CD4-positive, alpha-beta T cell (primary cell): ENCODE measurements around the gene SCN8A. TPM values are rescaled to one million over a fixed set of nuclear protein-coding genes. Genes with fewer than 3 reads are reported as not detected.

ENCODE experiments used
- ATAC-seq: fragments of 200-7000 bp; cut with Tn5 transposase; one replicate; pipeline ENCODE4 v1.10.0; 2022; ENCODE audit warnings: mild to moderate bottlenecking; ENCODE audit not compliant: poor library complexity
- CTCF ChIA-PET: fragments of 350-600 bp; sonication (Branson Sonifier 250); formaldehyde crosslinking; loops from one replicate; lab custom pipeline; 2021; ENCODE audit warnings: antibody characterized with exemption, inconsistent platforms; lab: Charles Lee
- POLR2A ChIA-PET: fragments of 350-600 bp; sonication (Branson Sonifier 250); formaldehyde crosslinking; loops from one replicate; lab custom pipeline; 2021; ENCODE audit warnings: antibody characterized with exemption, inconsistent platforms; lab: Charles Lee
- DNase-seq, 14 experiments: peaks; one replicate each; pipeline ENCODE4 v3.0.0-alpha.2; 2013 to 2020; ENCODE audit warnings: mixed read lengths in 2 of 14
- H3K27ac ChIP-seq, 2 donors: one replicate each; pipeline versions ENCODE4 v1.5.1 to v1.7.0; 2013; ENCODE audit warnings: low read length in 2 of 2, low read depth in 1 of 2, mild to moderate bottlenecking in 1 of 2
- H3K27me3 ChIP-seq, 2 experiments: 1 replicate in 1 of 2; 2 replicates in 1 of 2; pipeline versions ENCODE4 v1.6.1 to v1.7.0; 2013; ENCODE audit warnings: low read length in 2 of 2, control low read depth in 1 of 2, mild to moderate bottlenecking in 1 of 2, moderate library complexity in 1 of 2; ENCODE audit not compliant: insufficient read depth in 2 of 2, control insufficient read depth in 1 of 2
- H3K36me3 ChIP-seq: one replicate; pipeline ENCODE4 v1.6.1; 2013; ENCODE audit warnings: low read length, control low read depth; ENCODE audit not compliant: insufficient read depth
- H3K4me1 ChIP-seq: one replicate; pipeline ENCODE4 v1.6.1; 2013; ENCODE audit warnings: low read length, control low read depth; ENCODE audit not compliant: insufficient read depth
- H3K4me3 ChIP-seq: one replicate; pipeline ENCODE4 v1.5.1; 2013; ENCODE audit warnings: mild to moderate bottlenecking, low read length, moderate library complexity
- H3K9me3 ChIP-seq, 2 experiments: 1 replicate in 1 of 2; 2 replicates in 1 of 2; pipeline versions ENCODE4 v1.6.1 to v1.7.0; 2013; ENCODE audit warnings: low read length in 2 of 2, mild to moderate bottlenecking in 2 of 2, control low read depth in 1 of 2, moderate library complexity in 1 of 2; ENCODE audit not compliant: control insufficient read depth in 1 of 2, insufficient read depth in 1 of 2
- H3K27ac Mint-ChIP-seq: one replicate; pipeline ENCODE4 v1.8.0; 2020; ENCODE audit warnings: mixed read lengths
- H3K27me3 Mint-ChIP-seq: one replicate; pipeline ENCODE4 v1.8.0; 2021; ENCODE audit warnings: mixed read lengths
- H3K36me3 Mint-ChIP-seq: one replicate; pipeline ENCODE4 v1.8.0; 2021; ENCODE audit warnings: low read depth, mixed read lengths
- H3K4me1 Mint-ChIP-seq: one replicate; pipeline ENCODE4 v1.8.0; 2021; ENCODE audit warnings: low read depth, mixed read lengths
- H3K4me3 Mint-ChIP-seq: one replicate; pipeline ENCODE4 v1.8.0; 2020; ENCODE audit warnings: mild to moderate bottlenecking, mixed read lengths
- H3K9me3 Mint-ChIP-seq: one replicate; pipeline ENCODE4 v1.8.0; 2020; ENCODE audit warnings: mixed read lengths
- intact Hi-C, 2 experiments: fragments of 100-400 bp; cut with DNase I in 1 of 2; cut with micrococcal nuclease in 1 of 2; formaldehyde crosslinking; loops; one replicate each; pipeline versions ENCODE4 v1.15.1 to v1.9.0; 2023 to 2025; cut with DNase I, micrococcal nuclease
- total RNA-seq, 174 experiments: library from RNA in 2 of 174; stranded (reverse) in 2 of 174; gene quantifications; one replicate each; pipeline ENCODE4 v1.2.3 and lab custom pipeline; 2021 to 2026
- TF ChIP-seq, protein P1 (sequence below): fragments of 200-600 bp; IDR thresholded peaks from one replicate; pipeline ENCODE4 v1.8.0; 2022; ENCODE audit warnings: antibody characterized with exemption, mild to moderate bottlenecking

SCN8A gene
- total RNA-seq, 2 experiments from 2014 or later: 0.14 to 0.36 TPM

DNA sequence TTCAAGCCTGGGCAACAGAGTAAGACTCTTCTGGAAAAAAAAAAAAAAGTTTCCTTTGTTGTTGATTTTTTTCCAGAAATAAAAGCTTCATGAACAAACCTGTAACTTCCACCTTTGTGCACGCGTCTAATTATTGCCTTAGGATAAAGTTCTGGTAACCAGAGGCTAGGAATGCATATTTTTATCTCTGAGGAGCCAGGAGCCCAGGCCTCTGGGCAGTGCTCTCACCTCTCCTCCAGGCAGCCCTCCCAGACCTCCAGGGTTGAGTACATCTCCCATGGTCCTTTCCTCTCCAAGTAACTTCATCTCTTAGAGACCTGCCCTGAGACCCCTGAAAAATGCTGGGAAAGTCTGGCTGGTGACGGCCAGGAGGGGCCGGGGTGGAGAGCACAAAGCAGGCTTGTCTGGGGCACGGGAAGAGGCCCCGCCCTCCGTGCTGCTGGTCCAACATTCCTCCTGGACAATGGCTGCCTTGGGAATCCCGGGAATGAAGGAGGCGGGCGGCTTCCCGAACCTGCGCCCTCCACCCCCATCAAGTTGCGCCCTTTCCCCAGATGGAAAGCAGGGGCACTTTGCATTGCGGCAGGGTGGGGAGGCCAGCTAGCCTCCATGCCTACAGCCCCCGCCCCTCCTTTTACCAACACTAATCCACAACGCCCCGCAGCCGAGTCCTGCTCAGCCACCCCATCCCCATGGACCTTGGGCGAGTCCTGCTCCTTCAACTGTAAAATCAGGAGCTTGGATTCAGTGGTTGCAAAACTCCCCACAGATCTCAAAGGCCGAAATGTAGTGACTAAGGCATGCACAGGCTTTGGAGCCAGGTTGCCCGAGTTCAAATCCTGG is 264.8 kb downstream of the SCN8A start:
- no peaks in the 10 kb centered on the region for H3K27me3 ChIP-seq
- TF ChIP-seq, protein P1, sequence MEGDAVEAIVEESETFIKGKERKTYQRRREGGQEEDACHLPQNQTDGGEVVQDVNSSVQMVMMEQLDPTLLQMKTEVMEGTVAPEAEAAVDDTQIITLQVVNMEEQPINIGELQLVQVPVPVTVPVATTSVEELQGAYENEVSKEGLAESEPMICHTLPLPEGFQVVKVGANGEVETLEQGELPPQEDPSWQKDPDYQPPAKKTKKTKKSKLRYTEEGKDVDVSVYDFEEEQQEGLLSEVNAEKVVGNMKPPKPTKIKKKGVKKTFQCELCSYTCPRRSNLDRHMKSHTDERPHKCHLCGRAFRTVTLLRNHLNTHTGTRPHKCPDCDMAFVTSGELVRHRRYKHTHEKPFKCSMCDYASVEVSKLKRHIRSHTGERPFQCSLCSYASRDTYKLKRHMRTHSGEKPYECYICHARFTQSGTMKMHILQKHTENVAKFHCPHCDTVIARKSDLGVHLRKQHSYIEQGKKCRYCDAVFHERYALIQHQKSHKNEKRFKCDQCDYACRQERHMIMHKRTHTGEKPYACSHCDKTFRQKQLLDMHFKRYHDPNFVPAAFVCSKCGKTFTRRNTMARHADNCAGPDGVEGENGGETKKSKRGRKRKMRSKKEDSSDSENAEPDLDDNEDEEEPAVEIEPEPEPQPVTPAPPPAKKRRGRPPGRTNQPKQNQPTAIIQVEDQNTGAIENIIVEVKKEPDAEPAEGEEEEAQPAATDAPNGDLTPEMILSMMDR: no peak
- no peak for ATAC-seq
- Mint-ChIP-seq H3K27ac (no peak overlapping the region), H3K27me3 (peaks cover 32% of the 10 kb centered on the region), H3K4me3 (no peak overlapping the region), H3K36me3 (no peaks in the 10 kb centered on the region), H3K4me1 (peaks cover 13% of the 10 kb centered on the region), H3K9me3 (no peaks in the 10 kb centered on the region)
- ChIA-PET CTCF (no interaction called here), POLR2A (no interaction called here)
- H3K9me3 ChIP-seq: no peaks in the 10 kb centered on the region
- H3K27ac ChIP-seq: no peak overlapping the region
- H3K36me3 ChIP-seq: no peaks in the 10 kb centered on the region
- no peak overlapping the region for H3K4me3 ChIP-seq
- H3K4me1 ChIP-seq: peaks cover 6% of the 10 kb centered on the region
- no peak for DNase-seq
- intact Hi-C loops: no loop called here

DNA sequence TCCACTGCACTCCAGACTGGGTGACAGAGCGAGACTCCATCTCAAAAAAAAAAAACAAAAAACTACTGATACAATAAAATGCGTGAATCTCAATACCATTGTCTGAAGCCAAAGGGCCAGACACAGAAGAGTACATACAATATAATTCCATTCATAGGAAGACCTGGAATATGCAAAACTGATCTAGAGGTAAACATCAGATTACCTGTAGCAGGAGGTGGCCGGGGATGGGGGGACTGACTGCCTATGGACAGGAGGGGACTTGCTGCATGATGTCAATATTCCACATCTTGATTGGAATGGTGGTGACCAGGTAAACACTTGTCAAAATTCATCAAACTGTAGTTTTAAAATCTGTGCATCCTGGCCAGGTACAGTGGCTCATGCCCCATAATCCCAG is 270.0 kb downstream of the SCN8A start:
- POLR2A ChIA-PET: interaction anchor here (1.1 kb wide), 1 partner anchor 29 kb away, joined by 3 read pairs; no protein-coding TSS in a partner anchor
- H3K27me3 Mint-ChIP-seq: peaks cover 60% of the 10 kb centered on the region
- CTCF ChIA-PET: interaction anchor here (0.7 kb wide), 1 partner anchor 132 kb away, joined by 3 read pairs; no protein-coding TSS in a partner anchor
- Histone ChIP-seq H3K4me3 (no peak overlapping the region), H3K9me3 (peaks cover 0 to 12% of the 10 kb centered on the region in 2 experiments), H3K27ac (no peak overlapping the region), H3K27me3 (peaks cover 30 to 40% of the 10 kb centered on the region in 2 experiments), H3K36me3 (no peaks in the 10 kb centered on the region), H3K4me1 (peaks cover 17% of the 10 kb centered on the region)
- intact Hi-C loops: no loop called here
- H3K27ac Mint-ChIP-seq: no peak overlapping the region
- DNase-seq (no peak), ATAC-seq (no peak)
- H3K4me1 Mint-ChIP-seq: peaks cover 8% of the 10 kb centered on the region
- TF ChIP-seq, protein P1: no peak
- no peaks in the 10 kb centered on the region for H3K36me3 Mint-ChIP-seq
- H3K9me3 Mint-ChIP-seq: no peaks in the 10 kb centered on the region
- H3K4me3 Mint-ChIP-seq: no peak overlapping the region

Other genes starting within 250 kb of the SCN8A start
- gene CELA1, start 244.6 kb upstream of the SCN8A start, total RNA-seq: 1 to 10 TPM in 1 of 2 experiments, under 1 TPM in 1; 0.85 to 1.2 TPM
- gene GALNT6, start 199.8 kb upstream of the SCN8A start, total RNA-seq: 10 to 100 TPM; 10.2 to 13.7 TPM
- 1 to 10 TPM; 1.3 to 1.8 TPM for gene SLC4A8, start 166.4 kb upstream of the SCN8A start, total RNA-seq